Ishikawa (cell line): ENCODE measurements around the gene MRGPRF.

Experiments
- CEBPB ChIP-seq: IDR thresholded peaks from 2 replicates; pipeline ENCODE4 v1.6.1; 2012
- CREB1 ChIP-seq: IDR thresholded peaks from 2 replicates; pipeline ENCODE4 v1.6.1; 2012; ENCODE audit warnings: low read depth
- EGR1 ChIP-seq: IDR thresholded peaks from 2 replicates; pipeline ENCODE4 v1.6.1; 2012
- EP300 ChIP-seq: IDR thresholded peaks from 2 replicates; pipeline ENCODE4 v1.6.1; 2012; ENCODE audit warnings: borderline replicate concordance
- FOXM1 ChIP-seq: IDR thresholded peaks from 2 replicates; pipeline ENCODE4 v1.6.1; 2012; ENCODE audit warnings: low read depth, borderline replicate concordance
- MAX ChIP-seq: IDR thresholded peaks from 2 replicates; pipeline ENCODE4 v1.6.1; 2012
- NFIC ChIP-seq: IDR thresholded peaks from 2 replicates; pipeline ENCODE4 v1.6.1; 2012
- RAD21 ChIP-seq: IDR thresholded peaks from 2 replicates; pipeline ENCODE4 v1.6.1; 2012; ENCODE audit warnings: low read depth
- REST ChIP-seq: IDR thresholded peaks from 2 replicates; pipeline ENCODE4 v1.6.1; 2012; ENCODE audit warnings: low read depth, mild to moderate bottlenecking
- TAF1 ChIP-seq: IDR thresholded peaks from 2 replicates; pipeline ENCODE4 v1.6.1; 2012; ENCODE audit warnings: low read depth, mild to moderate bottlenecking
- TCF12 ChIP-seq: IDR thresholded peaks from 2 replicates; pipeline ENCODE4 v1.6.1; 2012; ENCODE audit warnings: low read depth
- TEAD4 ChIP-seq: IDR thresholded peaks from 2 replicates; pipeline ENCODE4 v1.6.1; 2012
- YY1 ChIP-seq: IDR thresholded peaks from 2 replicates; pipeline ENCODE4 v1.6.1; 2012; ENCODE audit warnings: low read depth
- ZBTB7A ChIP-seq: IDR thresholded peaks from 2 replicates; pipeline ENCODE4 v1.6.1; 2012; ENCODE audit warnings: low read depth
- TF ChIP-seq, protein P1 (sequence below): IDR thresholded peaks from 2 replicates; pipeline ENCODE4 v1.6.1; 2012

The MRGPRF gene

GRCh38 chr11:68954836-68955606 lies 58.0 kb downstream of the MRGPRF start:
- TF ChIP-seq CREB1: no peak
- TF ChIP-seq TEAD4: no peak
- TF ChIP-seq TAF1: no peak
- no peak for TF ChIP-seq NFIC
- TF ChIP-seq FOXM1: no peak
- TF ChIP-seq MAX: no peak
- no peak for TF ChIP-seq CEBPB
- no peak for TF ChIP-seq TCF12
- no peak for TF ChIP-seq REST
- TF ChIP-seq YY1: no peak
- TF ChIP-seq, protein P1, sequence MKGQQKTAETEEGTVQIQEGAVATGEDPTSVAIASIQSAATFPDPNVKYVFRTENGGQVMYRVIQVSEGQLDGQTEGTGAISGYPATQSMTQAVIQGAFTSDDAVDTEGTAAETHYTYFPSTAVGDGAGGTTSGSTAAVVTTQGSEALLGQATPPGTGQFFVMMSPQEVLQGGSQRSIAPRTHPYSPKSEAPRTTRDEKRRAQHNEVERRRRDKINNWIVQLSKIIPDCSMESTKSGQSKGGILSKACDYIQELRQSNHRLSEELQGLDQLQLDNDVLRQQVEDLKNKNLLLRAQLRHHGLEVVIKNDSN: no peak
- no peak for TF ChIP-seq EP300
- no peak for TF ChIP-seq ZBTB7A
- no peak for TF ChIP-seq EGR1
- TF ChIP-seq RAD21: no peak
